Measurements from ENCODE around the gene TGFBR3L. TPM values are rescaled to one million over a fixed set of nuclear protein-coding genes. Genes with fewer than 3 reads are reported as not detected.

Gene TGFBR3L
- total and polyA plus RNA-seq, 2 of the 13 experiments (the other 11 are each of a cell fraction or from before 2014, with no cell fraction given) = 0.20 to 1.0 TPM

DNA sequence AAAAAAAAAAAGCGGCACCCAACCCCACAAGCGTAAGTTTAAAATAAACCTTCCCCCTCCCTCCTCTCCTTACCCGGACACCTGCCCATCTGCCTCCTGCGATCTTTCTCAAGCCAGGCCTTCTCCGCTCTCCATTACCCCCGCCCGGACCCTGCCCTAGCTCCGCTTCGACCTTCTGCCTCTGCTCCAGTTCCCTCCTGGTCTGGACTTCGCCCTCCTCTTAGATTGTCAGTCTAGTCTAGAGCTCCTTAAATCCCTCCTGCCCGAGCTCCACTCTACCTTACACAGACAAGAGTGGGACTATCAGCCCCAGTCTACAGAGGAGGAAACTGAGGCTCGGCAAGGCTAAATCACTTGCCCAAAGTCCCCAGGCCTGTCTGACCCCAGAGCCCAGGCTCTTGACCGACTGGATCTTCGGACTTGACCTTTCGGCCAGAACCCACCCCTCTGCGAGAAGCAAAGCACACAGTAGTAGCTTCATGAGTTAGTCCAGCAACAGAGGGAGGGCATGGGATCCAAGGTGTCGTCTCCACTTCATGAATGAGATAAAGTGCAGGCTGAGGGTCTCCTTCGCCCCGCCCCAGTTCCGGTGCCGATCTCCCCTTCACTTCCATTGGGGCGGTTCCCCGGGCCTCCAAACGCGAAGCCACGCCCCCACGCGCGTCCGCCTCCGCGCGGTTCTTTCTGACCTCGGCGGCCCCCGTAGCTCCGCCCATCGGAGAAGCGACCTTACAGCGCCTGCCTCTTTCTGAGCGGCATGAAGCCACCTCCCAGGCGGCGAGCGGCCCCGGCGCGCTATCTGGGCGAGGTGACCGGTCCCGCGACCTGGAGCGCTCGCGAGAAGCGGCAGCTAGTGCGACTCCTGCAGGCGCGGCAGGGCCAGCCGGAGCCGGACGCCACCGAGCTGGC lies 5.2 kb downstream of the TGFBR3L start, which contains the start of gene SNAPC2 (continued):
- peak; percentile 37; the same call in 1 of the 2 replicates for TF ChIP-seq HCFC1 (IDR thresholded peaks at IDR 0.05; ENCODE audit: low read depth, low read length)
- peak; percentile 49; the same call in 1 of the 2 replicates for TF ChIP-seq REPIN1 (CRISPR knock-in tag; IDR thresholded peaks at IDR 0.05; ENCODE audit: borderline replicate concordance, low read depth)
- 0 out of 2 replicates have a peak, but pooled peaks have one; percentile 53 for TF ChIP-seq TP53 (CRISPR knock-in tag; conservative IDR thresholded peaks at IDR 0.05)
- no peak for TF ChIP-seq KMT2A (CRISPR knock-in tag; IDR thresholded peaks at IDR 0.05)
- no peak for TF ChIP-seq HINFP (CRISPR knock-in tag; IDR thresholded peaks at IDR 0.05; ENCODE audit: low read depth)
- TF ChIP-seq GFI1 (CRISPR knock-in tag; IDR thresholded peaks at IDR 0.05; ENCODE audit: borderline replicate concordance) = no peak
- peak; percentile 55; the same call in 1 of the 2 replicates for TF ChIP-seq ELF1 (CRISPR knock-in tag; IDR thresholded peaks at IDR 0.05)
- TF ChIP-seq ZFP36L1 (CRISPR knock-in tag; IDR thresholded peaks at IDR 0.05) = peak; percentile 55; the same call in 1 of the 2 replicates
- TF ChIP-seq, protein P1, sequence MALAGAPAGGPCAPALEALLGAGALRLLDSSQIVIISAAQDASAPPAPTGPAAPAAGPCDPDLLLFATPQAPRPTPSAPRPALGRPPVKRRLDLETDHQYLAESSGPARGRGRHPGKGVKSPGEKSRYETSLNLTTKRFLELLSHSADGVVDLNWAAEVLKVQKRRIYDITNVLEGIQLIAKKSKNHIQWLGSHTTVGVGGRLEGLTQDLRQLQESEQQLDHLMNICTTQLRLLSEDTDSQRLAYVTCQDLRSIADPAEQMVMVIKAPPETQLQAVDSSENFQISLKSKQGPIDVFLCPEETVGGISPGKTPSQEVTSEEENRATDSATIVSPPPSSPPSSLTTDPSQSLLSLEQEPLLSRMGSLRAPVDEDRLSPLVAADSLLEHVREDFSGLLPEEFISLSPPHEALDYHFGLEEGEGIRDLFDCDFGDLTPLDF (CRISPR knock-in tag; IDR thresholded peaks at IDR 0.05) = 0 out of 2 replicates have a peak, but pooled peaks have one; percentile 32
- peak; percentile 26 for TF ChIP-seq ZEB1 (IDR thresholded peaks at IDR 0.05; ENCODE audit: insufficient replicate concordance, low read depth)
- TF ChIP-seq CREM (IDR thresholded peaks at IDR 0.05) = peak; percentile 52; the same call in 1 of the 2 replicates
- no peak for TF ChIP-seq CREM (CRISPR knock-in tag; IDR thresholded peaks at IDR 0.05)
- TF ChIP-seq BRCA1 (CRISPR knock-in tag; IDR thresholded peaks at IDR 0.05) = peak; percentile 46; the same call in 1 of the 2 replicates
- TF ChIP-seq SPEN (CRISPR knock-in tag; IDR thresholded peaks at IDR 0.05; ENCODE audit: low read depth) = peak; percentile 87
- peak; percentile 75 for TF ChIP-seq ZSCAN21 (CRISPR knock-in tag; IDR thresholded peaks at IDR 0.05; ENCODE audit: borderline replicate concordance)
- TF ChIP-seq ZNF232 (CRISPR knock-in tag; IDR thresholded peaks at IDR 0.05; ENCODE audit: borderline replicate concordance) = no peak; the same call in 1 of the 2 replicates
- TF ChIP-seq ZNF503 (CRISPR knock-in tag; IDR thresholded peaks at IDR 0.05) = peak; percentile 68; the same call in 1 of the 2 replicates
- TF ChIP-seq TARDBP (CRISPR knock-in tag; IDR thresholded peaks at IDR 0.05) = no peak
- TF ChIP-seq HDAC2 (CRISPR knock-in tag; IDR thresholded peaks at IDR 0.05) = peak; percentile 48; the same call in 1 of the 2 replicates
- TF ChIP-seq ZMYM2 (CRISPR knock-in tag; IDR thresholded peaks at IDR 0.05) = 0 out of 2 replicates have a peak, but pooled peaks have one; percentile 50
- TF ChIP-seq, protein P2, sequence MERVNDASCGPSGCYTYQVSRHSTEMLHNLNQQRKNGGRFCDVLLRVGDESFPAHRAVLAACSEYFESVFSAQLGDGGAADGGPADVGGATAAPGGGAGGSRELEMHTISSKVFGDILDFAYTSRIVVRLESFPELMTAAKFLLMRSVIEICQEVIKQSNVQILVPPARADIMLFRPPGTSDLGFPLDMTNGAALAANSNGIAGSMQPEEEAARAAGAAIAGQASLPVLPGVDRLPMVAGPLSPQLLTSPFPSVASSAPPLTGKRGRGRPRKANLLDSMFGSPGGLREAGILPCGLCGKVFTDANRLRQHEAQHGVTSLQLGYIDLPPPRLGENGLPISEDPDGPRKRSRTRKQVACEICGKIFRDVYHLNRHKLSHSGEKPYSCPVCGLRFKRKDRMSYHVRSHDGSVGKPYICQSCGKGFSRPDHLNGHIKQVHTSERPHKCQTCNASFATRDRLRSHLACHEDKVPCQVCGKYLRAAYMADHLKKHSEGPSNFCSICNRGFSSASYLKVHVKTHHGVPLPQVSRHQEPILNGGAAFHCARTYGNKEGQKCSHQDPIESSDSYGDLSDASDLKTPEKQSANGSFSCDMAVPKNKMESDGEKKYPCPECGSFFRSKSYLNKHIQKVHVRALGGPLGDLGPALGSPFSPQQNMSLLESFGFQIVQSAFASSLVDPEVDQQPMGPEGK (CRISPR knock-in tag; IDR thresholded peaks at IDR 0.05) = peak; percentile 59
- TF ChIP-seq ZKSCAN8 (CRISPR knock-in tag; IDR thresholded peaks at IDR 0.05; ENCODE audit: borderline replicate concordance) = 0 out of 2 replicates have a peak, but pooled peaks have one; percentile 44
- peak; percentile 51; the same call in 1 of the 2 replicates for TF ChIP-seq ZNF572 (CRISPR knock-in tag; IDR thresholded peaks at IDR 0.05)

Measured in HepG2 (cell line).